Right hindlimb (tissue), 1 donor: ENCODE results near the gene GAPT.
"Not testable (repeated sequence)": the region's sequence is repeated elsewhere in the genome, so short reads cannot be mapped to it uniquely, and the experiment has no call there.

Source experiments
- DNase-seq: peaks from one replicate; pipeline ENCODE4 v3.0.0-alpha.2; 2018

Gene GAPT

DNA sequence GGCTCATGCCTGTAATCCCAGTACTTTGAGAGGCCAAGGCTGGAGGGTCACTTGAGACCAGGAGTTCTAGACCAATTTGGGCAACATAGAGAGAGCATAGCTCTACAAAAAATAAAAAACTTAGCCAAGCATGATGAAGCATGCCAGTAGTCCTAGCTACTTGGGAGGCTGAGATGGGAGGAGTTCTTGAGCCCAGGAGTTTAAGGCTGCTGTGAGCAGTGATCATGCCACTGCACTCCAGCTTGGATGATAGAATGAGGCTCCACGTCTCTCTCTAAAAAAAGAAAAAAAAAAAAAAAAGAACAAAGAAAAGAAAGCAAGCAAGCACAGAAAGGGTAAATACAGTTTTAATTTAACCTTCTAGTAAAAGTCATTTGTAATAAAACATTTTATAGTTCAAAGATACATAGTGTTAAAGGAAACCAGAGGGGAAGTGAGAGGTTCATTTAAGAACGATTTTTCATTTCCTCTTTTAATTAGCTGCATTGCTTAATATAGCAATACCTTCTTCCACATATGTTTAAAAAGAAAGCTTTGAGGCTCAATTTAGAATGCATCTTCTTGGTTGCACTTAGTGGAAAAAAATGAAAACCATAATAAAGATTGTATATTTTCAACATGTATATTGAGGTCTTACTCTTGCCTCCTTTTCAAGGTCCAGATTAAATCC, 14.9 kb downstream of the GAPT start:
- DNase-seq: no peak

DNA sequence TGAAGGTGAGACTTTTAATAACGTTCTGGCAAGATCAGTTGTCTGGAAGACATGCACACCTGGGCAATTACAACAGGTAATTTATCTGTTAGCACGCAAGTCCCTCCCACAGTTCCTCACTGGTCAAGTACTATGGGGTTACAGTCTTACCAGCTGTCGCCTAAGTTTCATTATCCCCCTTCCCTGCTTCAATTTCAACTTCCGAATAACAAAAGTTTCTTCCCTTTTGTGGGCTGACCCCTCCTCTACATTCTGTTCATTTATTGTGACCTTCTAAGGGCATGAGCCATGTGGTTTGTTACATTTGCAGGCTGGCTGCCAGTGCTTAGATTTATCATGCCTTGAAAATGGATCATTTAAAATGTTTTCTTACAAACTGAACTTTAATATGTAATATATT, 16.5 kb downstream of the GAPT start:
- DNase-seq: no peak

DNA sequence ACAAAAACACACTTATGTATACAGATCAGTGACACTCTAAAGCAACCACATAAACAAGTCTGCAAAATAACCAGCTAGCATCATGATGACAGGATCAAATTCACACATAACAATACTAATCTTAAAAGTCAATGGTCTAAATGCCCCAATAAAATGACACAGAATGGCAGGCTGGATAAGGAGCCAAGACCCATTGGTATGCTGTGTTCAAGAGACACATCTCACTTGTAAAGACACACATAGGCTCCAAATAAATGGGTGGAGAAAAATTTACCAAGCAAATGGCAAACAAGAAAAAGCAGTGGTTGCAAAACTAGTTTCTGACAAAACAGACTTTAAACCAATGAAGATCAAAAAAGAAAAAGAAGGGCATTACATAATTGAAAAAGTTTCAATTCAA, 26.0 kb downstream of the GAPT start:
- no peak for DNase-seq

DNA sequence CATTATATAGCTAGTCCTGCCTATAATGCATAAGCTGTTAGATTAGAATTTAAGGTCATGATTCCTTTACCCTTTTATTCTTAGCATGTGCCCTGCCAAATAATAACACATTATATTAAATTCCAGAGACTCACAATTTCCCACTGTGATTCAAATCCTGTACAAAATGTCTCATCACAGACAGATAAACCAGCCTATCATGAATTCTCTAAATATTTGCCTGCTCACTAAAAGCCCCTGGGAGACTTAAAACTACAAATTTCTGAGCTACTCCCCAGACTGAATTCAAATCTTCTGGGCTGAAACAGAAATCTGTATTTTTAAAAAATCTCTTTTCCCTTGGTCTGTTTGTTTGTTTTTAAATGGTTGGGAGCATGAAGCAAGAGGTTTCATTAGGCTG, 32.7 kb downstream of the GAPT start:
- no peak for DNase-seq

DNA sequence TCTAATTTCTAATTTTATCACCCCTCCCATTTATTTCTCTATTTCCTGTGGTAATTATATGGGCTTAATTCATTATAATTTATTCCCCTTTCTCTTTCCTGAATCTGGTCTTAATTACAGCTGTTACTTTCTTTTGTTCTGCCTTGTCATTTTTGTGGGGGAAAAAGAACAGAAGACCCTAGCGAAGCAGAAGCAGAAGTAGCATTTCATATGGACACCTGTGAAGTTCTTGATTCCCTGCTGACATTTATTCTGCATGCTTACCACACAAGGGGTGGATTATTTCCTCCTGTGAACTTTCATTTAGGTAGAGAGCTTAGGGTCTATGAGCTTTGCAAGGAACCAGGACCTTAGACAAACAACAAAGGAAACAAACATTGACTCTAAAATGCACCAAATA, 33.3 kb downstream of the GAPT start:
- no peak for DNase-seq

DNA sequence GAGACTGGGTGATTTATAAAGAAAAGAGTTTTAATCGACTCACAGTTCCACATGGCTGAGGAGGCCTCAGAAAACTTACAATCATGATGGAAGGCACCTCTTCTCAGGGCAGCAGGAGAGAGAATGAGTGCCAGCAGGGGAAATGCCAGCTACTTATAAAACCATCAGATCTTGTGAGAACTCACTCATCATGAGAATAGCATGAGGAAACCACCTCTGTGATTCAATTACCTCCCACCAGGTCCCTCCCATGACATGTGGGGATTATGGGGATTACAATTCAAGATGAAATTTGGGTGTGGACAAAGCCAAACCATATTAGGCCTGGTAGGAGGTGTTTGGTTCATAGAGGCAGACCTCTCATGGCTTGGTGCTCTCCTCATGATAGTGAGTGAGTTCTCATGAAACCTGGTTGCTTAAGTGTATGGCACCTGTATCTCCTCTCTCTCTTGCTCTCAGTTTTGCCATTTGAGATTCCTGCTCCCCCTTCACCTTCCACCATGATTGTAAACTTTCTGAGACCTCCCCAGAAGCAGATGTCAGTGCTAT, 39.8 kb downstream of the GAPT start:
- no peak for DNase-seq

DNA sequence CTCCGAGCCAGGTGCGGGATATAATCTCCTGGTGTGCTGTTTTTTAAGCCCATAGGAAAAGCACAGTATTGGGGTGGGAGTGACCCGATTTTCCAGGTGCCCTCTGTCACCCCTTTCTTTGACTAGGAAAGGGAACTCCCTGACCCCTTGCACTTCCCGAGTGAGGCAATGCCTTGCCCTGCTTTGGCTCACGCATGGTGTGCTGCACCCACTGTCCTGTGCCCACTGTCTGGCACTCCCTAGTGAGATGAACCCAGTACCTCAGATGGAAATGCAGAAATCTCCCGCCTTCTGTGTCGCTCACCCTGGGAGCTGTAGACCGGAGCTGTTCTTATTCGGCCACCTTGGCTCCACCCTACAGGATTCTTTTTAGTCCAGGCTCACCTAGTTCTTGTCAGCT, 50.7 kb downstream of the GAPT start:
- not testable (repeated sequence) for DNase-seq

DNA sequence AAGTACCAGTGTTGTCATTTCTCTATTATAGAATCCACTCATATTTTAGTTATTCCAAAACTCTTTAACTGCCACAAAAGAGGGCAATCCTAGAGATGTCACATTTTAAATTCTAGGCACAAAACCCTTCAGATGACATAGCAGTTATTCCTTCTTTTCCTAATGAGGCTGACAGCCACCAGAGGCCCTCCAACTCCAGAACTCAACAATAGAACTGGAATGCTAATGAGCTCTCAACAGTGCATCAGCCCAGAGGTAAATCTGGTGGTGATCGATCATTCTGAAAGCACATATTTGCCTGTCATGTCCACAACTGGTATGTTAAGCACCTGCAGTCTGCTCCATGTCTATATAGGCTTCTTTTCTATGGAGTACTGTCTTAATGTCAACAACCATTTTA, 51.5 kb downstream of the GAPT start:
- DNase-seq: no peak

DNA sequence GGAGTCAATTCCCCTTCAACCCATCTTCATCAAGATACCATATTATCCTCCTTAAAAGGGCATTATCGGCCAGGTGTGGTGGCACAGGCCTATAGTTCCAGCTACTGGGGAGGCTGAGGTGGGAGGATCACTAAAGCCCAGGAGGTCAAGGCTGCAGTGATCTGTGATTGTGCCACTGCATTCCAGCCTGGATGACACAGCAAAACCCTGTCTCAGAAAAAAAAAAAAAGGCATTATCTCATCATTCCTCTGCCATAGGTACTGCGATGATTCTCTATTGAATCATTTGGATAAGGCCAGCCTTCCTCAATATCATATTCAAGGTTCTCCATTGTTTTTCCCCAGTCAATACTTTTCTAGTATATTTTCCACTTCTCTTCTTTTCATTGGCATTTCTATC, 52.5 kb downstream of the GAPT start:
- DNase-seq: no peak

DNA sequence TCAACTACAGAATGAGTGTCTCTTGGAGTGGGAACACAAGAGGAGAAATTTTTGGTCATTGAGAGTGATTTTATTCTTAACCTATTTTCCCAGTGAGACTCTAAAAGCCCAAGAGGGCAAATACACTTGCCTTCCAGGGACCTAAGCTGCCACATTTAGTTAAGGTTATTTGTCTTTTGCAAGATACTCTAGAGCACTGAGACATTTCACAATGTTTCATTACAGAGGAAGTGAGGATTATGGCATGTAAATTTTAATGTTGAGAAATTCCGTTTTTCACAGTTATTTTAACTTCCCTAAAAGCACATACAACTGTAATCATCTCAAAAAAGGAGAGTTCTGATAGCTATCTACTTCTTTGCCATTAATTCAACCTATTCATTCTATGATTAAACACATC, 53.0 kb downstream of the GAPT start:
- DNase-seq: no peak

DNA sequence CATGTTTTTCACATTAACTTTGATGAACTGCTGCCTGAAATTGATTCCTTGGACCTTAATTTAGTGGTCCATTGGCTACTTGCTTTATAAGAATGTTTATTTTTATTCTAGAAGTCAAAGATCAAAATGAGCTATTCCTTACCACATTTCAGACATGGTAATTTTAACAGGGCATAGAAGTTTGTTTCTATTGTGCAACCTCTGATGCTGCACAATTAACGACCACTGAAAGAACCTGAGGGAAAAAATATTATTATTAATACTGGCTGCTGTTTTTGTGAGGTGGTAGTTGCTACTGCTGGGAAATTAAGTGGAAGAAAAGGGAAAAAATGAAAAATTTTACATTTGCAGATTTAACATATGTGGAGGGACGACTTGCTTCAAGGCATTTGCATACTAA, 53.7 kb downstream of the GAPT start:
- DNase-seq: no peak

DNA sequence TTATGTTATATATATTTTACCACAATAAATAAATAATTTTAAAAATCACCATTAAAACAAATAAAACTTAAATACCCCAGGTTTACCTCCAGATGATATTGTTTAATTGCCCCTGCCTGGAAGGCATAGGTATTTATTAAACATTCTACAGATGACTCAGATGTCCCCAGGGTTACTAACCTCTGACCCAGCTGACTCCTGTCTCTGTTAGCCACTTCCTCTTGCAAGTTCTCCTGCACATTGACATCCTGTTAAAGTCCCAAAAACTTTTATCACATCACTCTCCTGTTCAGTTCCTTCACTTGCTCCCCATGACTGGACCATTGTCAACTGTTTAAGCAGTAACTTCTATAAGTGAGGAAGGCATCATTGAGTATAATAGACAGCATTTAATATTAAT, 54.7 kb downstream of the GAPT start:
- no peak for DNase-seq
